ENCODE measurements around the gene ATP2C2.

DNA sequence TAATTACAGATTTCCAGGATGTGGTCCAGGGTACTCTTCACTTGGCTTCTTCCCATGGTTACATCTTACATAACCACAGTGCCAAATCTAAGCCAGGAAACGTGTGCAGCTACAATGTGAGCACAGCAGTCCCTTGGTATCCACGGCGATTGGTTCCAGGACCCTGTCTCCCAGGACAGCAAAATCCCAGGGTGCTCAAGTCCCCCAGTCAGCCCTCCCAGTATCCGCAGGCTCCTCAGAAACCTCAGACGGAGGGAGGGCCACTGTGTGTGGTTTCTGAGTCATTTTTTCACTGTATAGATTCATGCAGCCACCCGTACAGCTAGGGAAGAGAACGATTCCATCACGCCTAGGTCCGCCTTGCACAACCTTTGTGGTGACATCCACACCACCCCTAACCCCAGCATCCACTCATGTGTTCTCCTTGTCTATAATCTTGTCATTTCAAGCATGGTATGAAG, 11.1 kb upstream of the ATP2C2 start:
- no peak for TF ChIP-seq FOXM1 (IDR thresholded peaks at IDR 0.05; ENCODE audit: borderline replicate concordance)
- TF ChIP-seq TARDBP (IDR thresholded peaks at IDR 0.05): no peak
- no peak for TF ChIP-seq FOXK2 (IDR thresholded peaks at IDR 0.05)
- TF ChIP-seq SUZ12 (IDR thresholded peaks at IDR 0.05): no peak
- no peak for TF ChIP-seq SP1 (IDR thresholded peaks at IDR 0.05)
- no peak for TF ChIP-seq L3MBTL2 (conservative IDR thresholded peaks at IDR 0.05)
- TF ChIP-seq ARNT (IDR thresholded peaks at IDR 0.05): no peak
